Osteoblast (primary cell): Measurements from ENCODE around the gene AHNAK. TPM values are rescaled to one million over a fixed set of nuclear protein-coding genes. Genes with fewer than 3 reads are reported as not detected.

ENCODE experiments used
- DNase-seq: peaks from one replicate; pipeline ENCODE4 v3.0.0; 2011; ENCODE audit warnings: low spot score, mixed read lengths; ENCODE audit not compliant: insufficient read length; ENCODE audit errors: missing footprints
- H2AFZ ChIP-seq: 2 replicates; pipeline ENCODE4 v1.6.0; 2011; ENCODE audit warnings: mild to moderate bottlenecking, low read length
- H3K27ac ChIP-seq: 2 replicates; pipeline ENCODE4 v1.5.1; 2011; ENCODE audit warnings: mild to moderate bottlenecking, low read depth, low read length, moderate library complexity
- H3K27me3 ChIP-seq: 2 replicates; pipeline ENCODE4 v1.6.0; 2012; ENCODE audit warnings: mild to moderate bottlenecking, control low read depth, inconsistent platforms, low read length, moderate library complexity; ENCODE audit not compliant: insufficient read depth
- H3K36me3 ChIP-seq: 2 replicates; pipeline ENCODE4 v1.5.1; 2011; ENCODE audit warnings: mild to moderate bottlenecking, low read length, control low read depth, moderate library complexity; ENCODE audit not compliant: insufficient read depth
- H3K4me1 ChIP-seq: 2 replicates; pipeline ENCODE4 v1.5.1; 2011; ENCODE audit warnings: mild to moderate bottlenecking, low read length, control low read depth, moderate library complexity; ENCODE audit not compliant: insufficient read depth
- H3K4me2 ChIP-seq: 2 replicates; pipeline ENCODE4 v1.6.0; 2011; ENCODE audit warnings: mild to moderate bottlenecking, low read length; ENCODE audit not compliant: insufficient read depth
- H3K4me3 ChIP-seq: fragments of 200-600 bp; sonication (generic); 3 replicates; pipeline ENCODE4 v1.5.1; 2012; ENCODE audit warnings: mild to moderate bottlenecking, low read length, inconsistent platforms; ENCODE audit not compliant: insufficient read depth
- H3K79me2 ChIP-seq: 2 replicates; pipeline ENCODE4 v1.6.0; 2012; ENCODE audit warnings: mild to moderate bottlenecking, low read length, control low read depth, inconsistent platforms; ENCODE audit not compliant: insufficient read depth
- H3K9me3 ChIP-seq: 2 replicates; pipeline ENCODE4 v1.5.1; 2011; ENCODE audit warnings: low read depth, low read length, control low read depth
- H4K20me1 ChIP-seq: 2 replicates; pipeline ENCODE4 v1.6.0; 2012; ENCODE audit warnings: mild to moderate bottlenecking, low read length, control low read depth; ENCODE audit not compliant: insufficient read depth
- CTCF ChIP-seq: IDR thresholded peaks from 2 replicates; pipeline ENCODE4 v1.5.1; 2011; ENCODE audit warnings: mild to moderate bottlenecking, low read depth, low read length, moderate library complexity; ENCODE audit errors: extremely low read depth
- total RNA-seq: library from RNA; depleted of rRNA; stranded (reverse); fragments of >200 nt; gene quantifications from 2 replicates; pipeline ENCODE4 v1.2.3, GENCODE V29; 2012

The AHNAK gene
- total RNA-seq, 1 donor, result 720 TPM

- H3K4me3 ChIP-seq, result no peak overlapping the region
Observed at GRCh38 chr11:62413060-62413696, 133.4 kb downstream of the AHNAK start.

GRCh38 chr11:62411524-62411923, 135.1 kb downstream of the AHNAK start:
- TF ChIP-seq CTCF, result no peak
- no peaks in the 10 kb centered on the region for H4K20me1 ChIP-seq
- H3K4me2 ChIP-seq, result no peak overlapping the region
- no peaks in the 10 kb centered on the region for H3K9me3 ChIP-seq
- peak; percentile 35 for DNase-seq
- no peak overlapping the region for H3K27ac ChIP-seq
- H3K79me2 ChIP-seq, result no peaks in the 10 kb centered on the region
- H3K27me3 ChIP-seq, result no peaks in the 10 kb centered on the region
- no peaks in the 10 kb centered on the region for H3K4me1 ChIP-seq
- H3K36me3 ChIP-seq, result no peaks in the 10 kb centered on the region
- H3K4me3 ChIP-seq, result no peak overlapping the region
- H2AFZ ChIP-seq, result no peak overlapping the region

More at GRCh38 chr11:62413060-62413696, 133.4 kb downstream of the AHNAK start:
- DNase-seq, result peak; percentile 62
- Histone ChIP-seq H3K79me2 (no peaks in the 10 kb centered on the region), H3K4me2 (no peak overlapping the region), H3K9me3 (no peaks in the 10 kb centered on the region), H2AFZ (no peak overlapping the region), H3K27me3 (no peaks in the 10 kb centered on the region), H3K4me1 (no peaks in the 10 kb centered on the region), H4K20me1 (no peaks in the 10 kb centered on the region), H3K27ac (no peak overlapping the region), H3K36me3 (no peaks in the 10 kb centered on the region)
- TF ChIP-seq CTCF, result no peak

- Histone ChIP-seq H3K27ac (no peak overlapping the region), H3K79me2 (no peaks in the 10 kb centered on the region), H3K9me3 (no peaks in the 10 kb centered on the region), H3K36me3 (no peaks in the 10 kb centered on the region), H3K4me3 (no peak overlapping the region), H2AFZ (no peak overlapping the region), H4K20me1 (no peaks in the 10 kb centered on the region), H3K4me1 (no peaks in the 10 kb centered on the region), H3K27me3 (no peaks in the 10 kb centered on the region), H3K4me2 (no peak overlapping the region)
- no peak for TF ChIP-seq CTCF
- peak; percentile 25 for DNase-seq
Observed at GRCh38 chr11:62410972-62411371, 135.6 kb downstream of the AHNAK start.

- no peaks in the 10 kb centered on the region for H3K27me3 ChIP-seq
- no peak for DNase-seq
- H3K27ac ChIP-seq, result no peak overlapping the region
- H3K36me3 ChIP-seq, result no peaks in the 10 kb centered on the region
- H3K4me2 ChIP-seq, result no peak overlapping the region
- no peaks in the 10 kb centered on the region for H3K4me1 ChIP-seq
- H3K4me3 ChIP-seq, result no peak overlapping the region
- H3K79me2 ChIP-seq, result no peaks in the 10 kb centered on the region
- no peak for TF ChIP-seq CTCF
- H3K9me3 ChIP-seq, result no peaks in the 10 kb centered on the region
- H2AFZ ChIP-seq, result no peak overlapping the region
- no peaks in the 10 kb centered on the region for H4K20me1 ChIP-seq
Observed at GRCh38 chr11:62409831-62410230, 136.8 kb downstream of the AHNAK start.
